Retinal pigment epithelial cell (primary cell): Measurements from ENCODE around the gene CTXND1.

Experiments
- DNase-seq: peaks from one replicate; pipeline ENCODE4 v3.0.0-alpha.2; 2010; ENCODE audit warnings: low read depth
- H3K4me3 ChIP-seq: 2 replicates; pipeline ENCODE4 v1.5.1; 2011; ENCODE audit warnings: mild to moderate bottlenecking, low read length, control low read depth, moderate library complexity
- TF ChIP-seq, protein P1 (sequence below): conservative IDR thresholded peaks from 2 replicates; pipeline ENCODE4 v1.5.1; 2011; ENCODE audit warnings: low read depth, low read length, control low read depth, inconsistent platforms

The CTXND1 gene

DNA sequence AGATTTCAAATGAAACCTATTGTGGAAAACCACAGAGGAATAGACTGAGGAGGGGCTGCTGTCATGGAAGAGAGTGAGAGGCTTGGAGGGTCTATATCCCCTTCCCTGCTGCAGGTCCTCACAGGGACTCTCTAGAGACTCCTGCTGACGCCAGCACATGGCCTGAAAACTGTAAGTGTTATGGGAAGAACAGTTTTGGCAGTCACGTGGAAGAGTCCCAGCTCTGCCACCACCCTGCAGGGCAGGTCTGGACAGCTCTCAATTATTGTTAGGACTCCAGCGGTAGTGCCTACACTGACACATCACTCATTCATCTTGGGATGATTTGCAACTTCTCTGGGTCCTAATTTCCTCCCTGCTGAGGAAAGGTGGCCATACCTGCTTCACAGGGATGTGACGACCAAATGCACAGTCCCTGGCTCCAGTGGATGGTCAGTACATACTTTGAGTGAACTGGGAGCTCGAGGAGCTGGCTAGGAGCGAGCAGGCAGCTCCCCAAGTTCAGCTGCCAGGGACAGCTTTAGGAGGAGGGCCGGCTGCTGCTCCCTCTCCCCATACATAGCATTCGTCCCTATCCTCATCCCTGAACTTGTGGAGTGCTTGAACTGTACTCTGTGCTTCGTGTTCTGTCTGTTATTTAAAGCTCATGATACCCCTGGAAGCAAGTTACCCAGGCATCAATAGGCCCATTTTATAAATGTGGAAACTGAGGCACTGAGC is 49.2 kb downstream of the CTXND1 start:
- no peak for DNase-seq
- TF ChIP-seq, protein P1, sequence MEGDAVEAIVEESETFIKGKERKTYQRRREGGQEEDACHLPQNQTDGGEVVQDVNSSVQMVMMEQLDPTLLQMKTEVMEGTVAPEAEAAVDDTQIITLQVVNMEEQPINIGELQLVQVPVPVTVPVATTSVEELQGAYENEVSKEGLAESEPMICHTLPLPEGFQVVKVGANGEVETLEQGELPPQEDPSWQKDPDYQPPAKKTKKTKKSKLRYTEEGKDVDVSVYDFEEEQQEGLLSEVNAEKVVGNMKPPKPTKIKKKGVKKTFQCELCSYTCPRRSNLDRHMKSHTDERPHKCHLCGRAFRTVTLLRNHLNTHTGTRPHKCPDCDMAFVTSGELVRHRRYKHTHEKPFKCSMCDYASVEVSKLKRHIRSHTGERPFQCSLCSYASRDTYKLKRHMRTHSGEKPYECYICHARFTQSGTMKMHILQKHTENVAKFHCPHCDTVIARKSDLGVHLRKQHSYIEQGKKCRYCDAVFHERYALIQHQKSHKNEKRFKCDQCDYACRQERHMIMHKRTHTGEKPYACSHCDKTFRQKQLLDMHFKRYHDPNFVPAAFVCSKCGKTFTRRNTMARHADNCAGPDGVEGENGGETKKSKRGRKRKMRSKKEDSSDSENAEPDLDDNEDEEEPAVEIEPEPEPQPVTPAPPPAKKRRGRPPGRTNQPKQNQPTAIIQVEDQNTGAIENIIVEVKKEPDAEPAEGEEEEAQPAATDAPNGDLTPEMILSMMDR = no peak
- H3K4me3 ChIP-seq = no peak overlapping the region

DNA sequence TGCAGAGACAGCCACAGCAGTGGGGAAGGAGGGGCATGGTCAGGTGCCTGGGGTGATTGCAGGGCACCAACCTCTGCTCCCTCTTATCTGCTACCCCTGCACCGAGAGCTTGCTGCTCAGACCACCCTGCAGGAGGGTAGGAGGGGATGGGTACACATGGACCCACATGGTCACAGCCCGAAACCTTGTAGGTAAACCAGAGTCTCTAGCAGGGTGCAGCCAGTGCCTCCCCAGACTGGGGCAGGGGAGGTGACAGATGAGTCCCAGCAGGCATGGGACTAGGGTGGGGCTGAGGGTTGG is 50.0 kb downstream of the CTXND1 start:
- TF ChIP-seq, protein P1 = no peak
- DNase-seq = no peak
- no peak overlapping the region for H3K4me3 ChIP-seq

DNA sequence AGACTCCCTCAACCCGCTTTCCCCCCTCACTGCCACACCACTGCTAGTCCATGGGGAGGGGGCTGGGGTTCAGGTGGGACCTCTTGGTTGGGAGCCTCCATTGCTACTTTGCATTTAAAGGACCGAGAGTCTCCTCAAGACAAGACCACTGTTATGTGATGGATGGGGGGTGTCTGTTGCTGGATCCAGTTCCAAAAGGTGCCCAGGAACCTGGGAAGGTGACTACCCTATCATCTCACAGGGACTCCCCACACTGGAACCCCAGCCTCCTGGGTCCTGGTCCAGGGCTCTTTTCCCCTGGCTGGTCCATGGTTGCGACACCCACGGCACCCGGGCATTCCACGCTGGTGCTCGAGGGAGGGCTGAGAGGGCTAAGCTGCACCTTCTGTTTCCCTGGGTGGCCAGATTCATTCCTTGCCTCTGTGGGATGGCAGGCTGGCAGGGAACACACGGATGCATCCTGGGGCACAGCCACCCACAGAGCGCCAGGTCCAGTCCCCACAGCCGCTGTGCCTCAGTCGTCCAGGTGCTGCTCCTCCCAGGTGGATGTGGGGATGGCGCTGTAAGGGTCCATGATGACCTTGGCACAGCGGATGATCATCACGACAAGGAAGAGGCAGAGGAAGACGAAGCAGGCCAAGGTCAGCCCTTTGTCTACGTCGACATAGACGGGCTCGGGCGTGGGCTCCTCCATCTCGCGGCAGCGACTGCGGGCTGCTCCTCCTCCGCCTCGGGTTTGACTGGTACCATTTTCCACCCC is 50.6 kb downstream of the CTXND1 start:
- DNase-seq = no peak
- H3K4me3 ChIP-seq = no peak overlapping the region
- TF ChIP-seq, protein P1 = no peak

DNA sequence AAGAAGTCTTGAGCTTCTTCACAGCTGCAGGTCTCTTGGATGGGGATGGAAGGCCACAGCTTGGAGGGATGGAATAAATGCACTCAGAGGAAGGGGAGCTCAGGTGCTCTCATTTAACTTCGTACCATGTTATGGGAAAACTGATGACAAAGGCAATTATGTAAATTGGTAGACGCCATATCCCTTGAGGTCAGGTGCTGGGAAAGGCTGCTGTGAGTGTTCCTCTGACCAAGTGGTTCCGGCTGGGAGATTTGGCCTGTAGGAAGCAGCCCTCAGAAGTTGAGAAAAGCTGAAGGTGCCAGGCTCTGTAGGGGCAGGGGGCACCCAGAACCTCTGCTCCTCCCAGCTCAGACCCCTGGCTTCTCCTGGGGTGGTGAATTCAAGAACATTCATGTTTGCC is 52.1 kb downstream of the CTXND1 start:
- DNase-seq = no peak
- TF ChIP-seq, protein P1 = no peak

DNA sequence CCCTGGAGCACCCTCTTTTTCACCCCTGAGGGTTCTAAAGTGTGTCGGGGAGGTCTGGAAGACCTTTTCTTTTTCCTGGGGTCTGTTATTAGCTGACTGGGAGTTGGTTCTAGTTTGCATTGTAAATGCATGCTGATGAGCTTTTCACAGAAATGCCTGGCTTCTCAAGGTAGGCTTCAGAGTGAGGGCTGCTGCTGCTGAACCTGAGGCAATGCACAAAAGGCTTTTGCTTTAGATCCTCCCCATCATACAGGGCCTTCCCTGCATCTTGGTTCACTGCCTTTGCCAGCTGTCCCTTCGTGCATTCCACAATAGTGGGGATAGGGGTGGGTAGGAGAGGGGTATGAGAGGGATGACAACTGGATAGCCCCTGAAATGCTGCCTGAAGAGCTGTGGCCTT is 52.6 kb downstream of the CTXND1 start:
- TF ChIP-seq, protein P1 = no peak
- DNase-seq = no peak
- no peak overlapping the region for H3K4me3 ChIP-seq

More for the DNA sequence above, 52.1 kb downstream of the CTXND1 start:
- H3K4me3 ChIP-seq = no peak overlapping the region

DNA sequence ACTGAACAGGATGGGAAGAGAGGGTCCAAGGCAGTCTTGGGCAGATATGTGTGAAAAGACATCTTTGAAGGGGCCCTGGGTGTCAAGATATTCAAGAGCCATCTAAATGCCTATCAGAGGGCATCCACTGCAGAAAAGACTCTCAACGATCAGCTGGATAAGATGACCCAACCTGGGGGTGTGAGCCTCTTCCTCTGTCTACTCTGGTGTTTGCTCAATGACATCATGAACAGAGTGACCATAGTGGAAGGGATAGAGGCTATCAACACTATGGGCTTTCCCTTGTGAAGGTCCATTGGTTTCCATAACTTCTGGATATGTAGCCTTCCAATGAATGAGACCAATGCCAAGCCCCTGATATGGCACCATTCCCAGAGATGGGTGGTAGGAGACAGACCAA is 57.1 kb downstream of the CTXND1 start:
- TF ChIP-seq, protein P1 = no peak
- no peak for DNase-seq
- H3K4me3 ChIP-seq = no peak overlapping the region

DNA sequence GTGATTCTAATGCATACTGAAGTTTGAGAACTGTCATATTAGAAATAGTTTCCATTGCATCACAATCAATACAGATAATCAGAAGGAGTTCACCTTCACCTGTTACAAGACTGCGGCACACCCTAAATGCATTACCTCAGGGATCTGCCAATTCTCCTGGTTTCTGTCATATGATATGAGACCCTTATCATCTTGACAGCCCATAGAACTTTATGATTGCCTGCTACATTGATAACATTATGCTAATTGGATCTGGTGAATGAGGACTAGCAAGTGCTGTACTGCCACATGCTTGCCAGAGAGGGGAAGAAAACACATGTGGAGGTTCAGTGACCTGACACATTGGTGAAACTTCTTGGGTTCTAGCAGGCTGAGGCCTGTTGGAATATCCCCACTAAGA is 57.8 kb downstream of the CTXND1 start:
- TF ChIP-seq, protein P1 = no peak
- DNase-seq = no peak
- no peak overlapping the region for H3K4me3 ChIP-seq
